GM18867 (cell line): ENCODE results near the gene COL8A1.

ENCODE experiments used
- ATAC-seq: cut with Tn5 transposase; IDR thresholded peaks from one replicate; pipeline ENCODE4 v1.9.1; 2021; ENCODE audit warnings: mild to moderate bottlenecking, moderate library complexity; ENCODE audit not compliant: unreplicated experiment

Gene COL8A1

GRCh38 chr3:99668044-99668443 lies 29.6 kb downstream of the COL8A1 start:
- ATAC-seq: no peak

GRCh38 chr3:99669879-99670555 lies 31.6 kb downstream of the COL8A1 start:
- ATAC-seq: no peak

- no peak for ATAC-seq
Measured at GRCh38 chr3:99670556-99670950, 32.2 kb downstream of the COL8A1 start.

- no peak for ATAC-seq
Measured at GRCh38 chr3:99674086-99674789, 35.8 kb downstream of the COL8A1 start.

DNA sequence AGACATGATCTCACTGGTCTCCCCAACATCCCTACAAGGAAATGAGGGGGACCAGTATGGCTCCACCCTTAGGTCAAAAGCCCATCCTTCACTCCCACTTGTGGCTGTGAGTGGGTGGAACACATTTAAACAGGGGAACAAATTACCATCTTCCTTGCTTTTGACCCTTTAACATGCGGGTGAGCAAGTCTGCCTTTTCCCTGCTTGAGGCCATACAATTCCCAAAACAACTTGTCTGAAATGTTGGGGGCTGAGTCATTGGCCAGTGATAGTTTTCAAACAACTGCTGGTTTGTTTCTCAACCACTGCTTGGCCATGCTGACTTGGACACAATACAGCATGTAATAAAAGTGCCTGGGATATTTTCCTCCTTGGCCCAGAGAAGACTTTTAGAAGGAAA lies 39.6 kb downstream of the COL8A1 start:
- no peak for ATAC-seq

DNA sequence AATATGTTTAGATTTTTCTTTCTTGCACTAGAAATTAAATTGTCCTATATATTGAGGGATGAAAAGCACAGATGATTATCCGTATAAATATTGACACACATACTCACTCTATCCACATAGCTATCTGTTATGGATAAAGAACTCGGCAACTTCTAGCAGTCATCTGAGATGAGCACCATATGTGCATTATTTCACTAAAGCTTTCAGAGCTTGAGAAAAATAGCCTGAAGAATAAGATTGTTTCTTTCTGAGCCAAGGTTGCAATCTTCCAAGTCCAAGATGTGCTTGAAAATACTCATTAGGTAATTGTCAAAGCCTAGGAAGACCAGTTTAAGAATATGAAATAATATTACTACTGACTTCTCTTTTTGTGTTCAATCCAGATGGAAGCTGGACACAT lies 40.5 kb downstream of the COL8A1 start:
- ATAC-seq: no peak

DNA sequence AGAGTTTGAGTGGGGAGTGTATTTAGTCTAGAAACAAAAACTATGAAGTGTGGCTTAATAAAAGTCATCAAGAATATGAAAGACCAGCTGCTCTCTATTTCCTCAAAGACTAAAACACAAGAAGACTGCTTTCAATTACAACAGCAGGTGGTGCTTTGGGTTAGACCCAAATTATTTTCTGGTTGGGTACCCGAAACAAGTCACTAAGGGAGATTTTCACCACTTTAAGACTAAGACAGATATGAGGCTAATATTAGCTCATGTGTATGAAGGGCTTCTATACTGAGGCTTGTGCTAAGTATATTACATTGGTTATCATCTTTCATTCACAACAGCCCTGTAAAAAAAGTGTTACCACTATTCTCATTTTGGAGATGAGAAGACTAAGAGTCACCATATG lies 43.1 kb downstream of the COL8A1 start:
- peak; percentile 97 for ATAC-seq

GRCh38 chr3:99681976-99682375 lies 43.6 kb downstream of the COL8A1 start:
- no peak for ATAC-seq

DNA sequence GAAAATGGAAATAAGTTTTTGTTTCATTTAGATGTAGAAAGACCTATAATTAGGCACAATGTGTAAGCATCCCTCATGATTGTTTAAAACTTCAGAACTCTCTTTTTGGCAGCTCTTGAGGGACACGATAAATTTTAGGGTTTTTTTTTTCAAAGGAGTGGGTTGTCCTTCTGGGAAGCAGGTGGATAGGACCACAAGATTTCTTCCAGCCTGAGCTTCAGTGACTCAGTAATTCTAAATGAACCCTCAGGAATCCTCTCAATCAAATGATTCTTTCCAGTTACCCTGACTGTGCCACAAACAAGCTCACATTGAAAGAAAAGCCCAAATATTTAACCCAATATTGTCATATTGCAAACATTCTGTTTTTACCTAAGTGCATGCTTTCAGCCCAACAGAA lies 45.1 kb downstream of the COL8A1 start:
- ATAC-seq: no peak

DNA sequence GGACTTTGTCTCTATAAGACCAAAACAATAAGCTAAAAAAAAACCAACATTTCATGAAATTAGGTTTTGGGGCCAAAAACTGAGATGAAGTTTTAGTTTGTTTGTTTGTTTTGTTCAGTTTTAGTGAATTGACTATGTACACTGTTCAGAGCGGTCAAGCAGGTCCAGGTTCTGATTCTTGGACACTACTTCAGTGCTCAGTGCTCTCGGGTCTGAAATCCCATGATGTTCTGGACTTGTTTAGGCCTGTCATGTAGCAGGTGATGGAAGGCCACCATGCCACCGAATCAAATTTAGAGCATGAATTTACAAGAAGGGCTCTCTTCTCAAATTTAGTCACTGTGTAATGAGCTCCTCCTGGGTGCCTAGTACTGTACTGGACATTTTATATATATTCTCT lies 45.5 kb downstream of the COL8A1 start:
- no peak for ATAC-seq

GRCh38 chr3:99684644-99685043 lies 46.2 kb downstream of the COL8A1 start:
- ATAC-seq: no peak

DNA sequence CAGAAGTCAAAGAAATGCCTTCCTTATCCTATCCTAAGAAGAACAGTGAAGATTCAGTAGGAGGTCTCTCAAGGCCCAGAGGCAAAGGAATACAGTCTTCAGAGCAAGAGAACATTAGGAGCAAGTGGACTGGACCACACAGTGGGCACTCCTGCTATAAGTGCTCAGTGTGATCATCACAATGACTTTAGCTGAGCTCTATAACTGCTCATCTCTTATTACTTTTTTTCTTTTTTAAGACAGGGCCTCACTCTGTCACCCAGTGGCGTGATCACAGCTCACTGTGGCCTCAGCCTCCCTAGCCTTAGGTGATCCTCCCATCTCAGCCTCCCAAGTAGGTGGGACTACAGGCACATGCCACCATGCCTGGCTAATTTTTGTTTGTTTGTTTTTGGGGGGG lies 48.1 kb downstream of the COL8A1 start:
- no peak for ATAC-seq

DNA sequence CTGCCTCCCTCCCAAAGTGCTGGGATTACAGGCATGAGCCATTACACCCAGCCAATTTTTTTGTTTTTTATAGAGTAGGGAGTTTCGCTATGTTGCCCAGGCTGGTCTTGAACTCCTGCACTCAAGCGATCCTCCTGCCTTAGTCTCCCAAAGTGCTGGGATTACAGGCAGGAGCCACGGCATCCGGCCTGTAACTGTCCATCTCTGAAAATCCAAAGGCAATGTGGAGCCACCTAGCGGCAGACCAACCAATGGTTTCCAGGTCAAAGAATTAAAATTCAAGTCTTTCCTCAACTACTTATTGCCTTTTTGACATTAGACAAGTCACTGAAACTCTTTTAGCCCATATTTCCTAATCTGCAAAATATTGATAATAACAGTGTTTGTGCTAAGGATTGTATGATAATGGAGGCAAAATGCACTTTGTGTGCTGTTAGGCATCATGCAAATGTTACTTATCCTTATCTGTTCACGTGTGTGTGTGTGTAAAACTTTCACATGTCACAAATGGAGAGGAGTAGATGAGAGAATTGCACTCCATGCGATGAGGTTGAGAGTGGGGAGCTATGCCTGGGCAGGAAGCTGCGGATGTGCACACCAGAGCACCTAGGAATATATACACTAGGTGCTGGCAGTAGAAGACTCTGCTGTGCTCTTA lies 48.7 kb downstream of the COL8A1 start:
- ATAC-seq: peak; percentile 67

- peak; percentile 60 for ATAC-seq
Measured at GRCh38 chr3:99690761-99691369, 52.5 kb downstream of the COL8A1 start.

- ATAC-seq: no peak
Measured at GRCh38 chr3:99693636-99694035, 55.2 kb downstream of the COL8A1 start.

- ATAC-seq: no peak
Measured at GRCh38 chr3:99696497-99696896, 58.1 kb downstream of the COL8A1 start.

DNA sequence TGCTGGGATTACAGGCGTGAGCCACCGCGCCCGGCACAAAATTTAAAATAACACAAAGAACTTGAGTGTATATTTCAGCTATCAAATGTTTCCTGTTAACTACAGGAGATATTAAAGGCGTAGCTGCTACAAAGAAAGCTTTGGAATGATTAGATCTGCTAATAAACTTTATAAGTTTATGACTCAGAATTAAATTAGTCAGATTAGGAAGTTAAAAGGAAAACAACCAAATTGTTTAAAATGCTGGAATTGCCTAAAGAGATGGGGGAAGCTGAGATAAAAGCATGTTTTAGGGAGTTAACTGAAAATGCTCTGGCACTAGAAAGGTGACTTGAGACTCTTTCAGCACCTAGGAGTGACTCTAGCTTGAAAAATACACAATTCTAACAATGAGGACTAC lies 58.9 kb downstream of the COL8A1 start:
- ATAC-seq: no peak

DNA sequence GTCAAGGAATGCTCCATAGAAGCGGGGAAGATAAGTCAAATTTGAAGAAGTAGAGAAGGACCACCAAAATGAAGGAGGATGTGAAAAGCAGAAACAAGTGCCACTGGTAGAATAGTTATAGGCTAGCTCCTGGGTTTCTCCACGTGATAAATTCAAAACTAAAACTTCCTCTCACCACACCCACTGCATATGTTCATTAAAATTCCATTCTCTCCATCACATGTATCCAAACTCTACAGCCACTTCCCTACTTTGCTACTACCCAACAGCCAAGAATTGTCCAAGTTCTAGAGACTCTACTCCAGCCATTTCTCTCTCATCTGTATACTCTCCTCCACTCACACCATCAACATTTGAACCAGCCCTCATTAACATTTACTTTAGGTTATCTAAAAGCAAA lies 60.5 kb downstream of the COL8A1 start:
- no peak for ATAC-seq

DNA sequence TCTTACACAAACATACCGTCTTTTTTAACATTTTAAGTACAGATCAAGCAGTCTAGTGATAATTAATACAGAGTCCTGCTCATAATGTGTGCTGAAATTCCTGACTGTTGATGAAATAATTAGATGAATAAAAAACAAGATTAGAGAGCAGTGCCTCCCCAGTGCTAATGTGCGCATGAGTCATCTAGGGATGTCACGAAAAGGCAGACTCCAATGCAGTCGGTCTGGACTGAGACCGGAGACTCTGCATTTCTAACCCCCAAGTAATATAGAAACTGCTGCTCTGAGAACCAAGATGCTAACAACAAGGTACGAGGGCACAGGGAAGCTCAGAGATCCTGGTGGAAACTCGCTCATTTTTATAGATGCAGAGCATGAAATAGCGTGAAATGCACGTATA lies 61.4 kb downstream of the COL8A1 start:
- ATAC-seq: peak; percentile 15

- ATAC-seq: peak; percentile 28
Measured at GRCh38 chr3:99700631-99701268, 62.4 kb downstream of the COL8A1 start.
